Coronary artery (tissue), 2 donors: ENCODE results near the gene SSBP4.
A peak's percentile ranks its signal among the peaks of the same experiment; 100 is the strongest.

ENCODE experiments used
- DNase-seq: peaks from one replicate; pipeline ENCODE4 v3.0.0-alpha.2; 2017; ENCODE audit warnings: low spot score
- H3K27ac ChIP-seq, 2 donors: fragments of 200-600 bp; sonication (generic); one replicate each; pipeline ENCODE4 v1.5.1; 2016 to 2019
- H3K4me3 ChIP-seq: fragments of 200-600 bp; sonication (generic); 2 replicates; pipeline ENCODE4 v1.5.1; 2016; ENCODE audit warnings: mild to moderate bottlenecking, moderate library complexity
- TF ChIP-seq, protein P1 (sequence below): fragments of 200-600 bp; sonication (generic); IDR thresholded peaks from one replicate; pipeline ENCODE4 v1.5.1; 2019; ENCODE audit warnings: antibody characterized with exemption

SSBP4 gene

DNA sequence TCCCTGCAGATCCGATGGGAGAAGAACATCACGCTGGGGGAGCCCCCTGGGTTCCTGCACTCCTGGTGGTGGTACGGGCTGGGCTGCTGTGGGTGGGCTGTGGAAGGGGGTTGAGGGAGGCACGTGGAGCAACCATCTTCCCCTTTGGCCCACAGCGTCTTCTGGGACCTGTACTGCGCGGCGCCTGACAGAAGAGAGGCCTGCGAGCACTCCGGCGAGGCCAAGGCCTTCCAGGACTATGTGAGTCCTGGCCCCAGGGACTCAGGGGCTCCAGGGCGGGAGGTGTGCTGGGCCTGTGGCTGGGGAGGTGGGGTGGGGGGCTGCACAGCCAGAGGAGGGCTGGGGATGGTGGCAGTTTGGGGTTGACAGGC lies 8.5 kb downstream of the SSBP4 start:
- TF ChIP-seq, protein P1, sequence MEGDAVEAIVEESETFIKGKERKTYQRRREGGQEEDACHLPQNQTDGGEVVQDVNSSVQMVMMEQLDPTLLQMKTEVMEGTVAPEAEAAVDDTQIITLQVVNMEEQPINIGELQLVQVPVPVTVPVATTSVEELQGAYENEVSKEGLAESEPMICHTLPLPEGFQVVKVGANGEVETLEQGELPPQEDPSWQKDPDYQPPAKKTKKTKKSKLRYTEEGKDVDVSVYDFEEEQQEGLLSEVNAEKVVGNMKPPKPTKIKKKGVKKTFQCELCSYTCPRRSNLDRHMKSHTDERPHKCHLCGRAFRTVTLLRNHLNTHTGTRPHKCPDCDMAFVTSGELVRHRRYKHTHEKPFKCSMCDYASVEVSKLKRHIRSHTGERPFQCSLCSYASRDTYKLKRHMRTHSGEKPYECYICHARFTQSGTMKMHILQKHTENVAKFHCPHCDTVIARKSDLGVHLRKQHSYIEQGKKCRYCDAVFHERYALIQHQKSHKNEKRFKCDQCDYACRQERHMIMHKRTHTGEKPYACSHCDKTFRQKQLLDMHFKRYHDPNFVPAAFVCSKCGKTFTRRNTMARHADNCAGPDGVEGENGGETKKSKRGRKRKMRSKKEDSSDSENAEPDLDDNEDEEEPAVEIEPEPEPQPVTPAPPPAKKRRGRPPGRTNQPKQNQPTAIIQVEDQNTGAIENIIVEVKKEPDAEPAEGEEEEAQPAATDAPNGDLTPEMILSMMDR, result no peak
- DNase-seq, result no peak
- Histone ChIP-seq H3K4me3 (no peak overlapping the region), H3K27ac (peak overlapping the region in 1 of 2 donors; percentile 91)

DNA sequence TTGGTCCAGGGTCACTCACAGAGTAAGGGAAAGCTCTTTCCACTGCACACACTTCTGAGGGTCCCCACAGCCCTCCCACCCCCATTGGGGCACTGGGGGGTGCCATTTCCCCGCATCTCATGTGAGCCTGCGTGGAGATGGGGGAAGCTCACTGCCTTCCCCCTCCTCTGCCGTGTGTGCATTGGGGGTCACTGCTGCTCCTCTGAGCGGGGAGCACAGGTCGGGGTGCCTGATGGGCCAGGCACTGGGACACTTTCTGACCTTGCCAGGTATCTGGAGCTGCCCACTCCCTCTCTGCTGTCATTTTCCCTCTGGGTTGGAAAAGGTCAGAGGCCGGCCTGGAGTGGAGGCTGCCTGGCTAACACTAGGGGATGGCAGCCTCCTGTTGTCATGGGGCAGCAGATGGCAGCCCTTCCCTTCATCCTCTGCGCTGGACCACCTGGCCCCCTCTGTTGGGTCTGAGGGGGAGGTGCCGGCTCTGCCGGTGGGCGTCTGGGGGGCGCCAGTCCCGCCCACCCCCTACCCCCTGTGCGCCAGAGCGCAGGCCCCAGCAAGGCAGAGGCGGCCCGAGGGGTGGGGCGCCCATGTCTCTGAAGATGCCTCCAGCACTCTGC lies 9.1 kb downstream of the SSBP4 start:
- DNase-seq, result no peak
- TF ChIP-seq, protein P1, result no peak
- Histone ChIP-seq H3K4me3 (peak overlapping the region; percentile 69), H3K27ac (peak overlapping the region; percentile 80 to 90)

DNA sequence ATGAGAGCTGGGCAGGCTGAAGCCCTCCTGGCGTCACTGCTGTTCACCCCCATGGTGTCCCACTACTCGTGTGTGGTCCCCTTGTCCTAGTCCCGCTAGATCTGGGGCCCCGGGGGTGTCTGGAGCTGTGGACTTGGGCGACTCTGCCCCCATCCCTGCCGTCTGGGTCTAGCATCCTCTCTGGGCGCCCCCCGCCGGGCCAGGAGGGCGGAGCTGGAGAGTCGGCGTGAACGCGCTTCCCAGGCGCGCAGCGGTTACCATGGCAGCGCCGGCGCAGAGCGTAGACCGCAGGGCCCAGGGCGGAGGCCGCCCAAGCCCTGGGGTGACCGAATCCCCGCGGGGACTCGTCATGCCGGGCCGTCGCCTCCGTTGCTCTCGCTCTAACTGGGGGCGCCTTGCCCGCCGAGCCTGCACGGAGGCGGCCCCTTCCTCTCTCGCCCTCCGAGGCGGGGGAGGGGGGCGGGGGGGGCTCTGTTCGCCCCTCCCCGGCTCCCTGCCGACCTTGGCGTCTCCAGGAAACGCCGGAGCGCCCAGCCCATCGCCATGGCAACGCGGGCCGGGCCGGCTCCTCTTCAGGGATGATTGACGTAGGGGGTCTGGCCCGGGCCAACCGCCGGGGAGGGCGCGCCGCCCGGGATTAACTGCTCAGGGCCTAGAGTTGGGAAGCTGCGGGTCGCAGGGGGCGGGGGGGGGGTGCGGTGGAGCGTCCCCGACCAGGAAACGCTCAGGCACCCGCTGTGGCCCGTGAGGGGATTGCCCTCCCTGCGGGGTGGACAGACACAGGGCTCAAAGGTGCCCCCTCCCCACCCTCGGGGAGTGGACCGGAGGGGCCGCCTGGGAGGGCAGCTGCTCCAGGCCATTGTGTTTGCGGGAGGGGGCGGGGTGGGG lies 9.8 kb downstream of the SSBP4 start:
- Histone ChIP-seq H3K4me3 (peak overlapping the region; percentile 69), H3K27ac (peak overlapping the region; percentile 80 to 90)
- TF ChIP-seq, protein P1, result no peak
- DNase-seq, result no peak

DNA sequence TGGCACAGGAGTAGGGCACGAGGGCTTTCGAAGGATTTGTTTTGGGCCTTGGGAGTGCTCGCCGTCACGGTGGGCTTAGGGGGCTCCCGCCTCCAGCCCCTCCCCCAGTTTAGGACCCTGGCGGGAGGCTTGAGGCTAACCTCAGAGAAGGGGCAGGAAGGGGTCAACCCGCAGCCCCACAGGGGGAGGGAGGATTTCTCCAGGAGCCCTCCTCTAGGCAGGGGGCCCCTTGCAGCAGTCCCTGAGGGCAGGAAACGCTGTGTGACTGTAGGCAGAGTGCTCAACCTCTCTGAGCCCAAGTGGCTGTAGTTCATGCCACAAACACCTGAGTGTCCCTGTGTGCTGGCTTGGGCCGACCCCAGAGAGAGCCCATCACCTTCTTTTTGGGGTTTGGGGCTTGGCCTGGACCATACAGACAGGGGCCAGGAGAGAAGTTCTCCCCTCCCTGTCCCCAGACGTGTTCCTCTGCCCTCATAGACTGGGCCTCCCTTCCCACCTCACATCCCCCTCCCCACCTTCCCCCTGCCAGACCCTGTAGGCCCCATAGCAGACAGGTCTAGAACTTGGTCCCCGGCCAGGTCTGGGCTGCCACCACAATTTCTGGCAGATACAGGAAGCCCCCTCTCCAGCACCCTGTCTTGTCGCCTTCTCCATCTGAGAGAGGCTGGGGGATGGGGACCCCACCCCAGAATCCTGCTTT lies 10.7 kb downstream of the SSBP4 start:
- H3K4me3 ChIP-seq, result peak overlapping the region; percentile 69
- no peak for DNase-seq
- peak overlapping the region; percentile 80 to 90 for H3K27ac ChIP-seq
- TF ChIP-seq, protein P1, result no peak

DNA sequence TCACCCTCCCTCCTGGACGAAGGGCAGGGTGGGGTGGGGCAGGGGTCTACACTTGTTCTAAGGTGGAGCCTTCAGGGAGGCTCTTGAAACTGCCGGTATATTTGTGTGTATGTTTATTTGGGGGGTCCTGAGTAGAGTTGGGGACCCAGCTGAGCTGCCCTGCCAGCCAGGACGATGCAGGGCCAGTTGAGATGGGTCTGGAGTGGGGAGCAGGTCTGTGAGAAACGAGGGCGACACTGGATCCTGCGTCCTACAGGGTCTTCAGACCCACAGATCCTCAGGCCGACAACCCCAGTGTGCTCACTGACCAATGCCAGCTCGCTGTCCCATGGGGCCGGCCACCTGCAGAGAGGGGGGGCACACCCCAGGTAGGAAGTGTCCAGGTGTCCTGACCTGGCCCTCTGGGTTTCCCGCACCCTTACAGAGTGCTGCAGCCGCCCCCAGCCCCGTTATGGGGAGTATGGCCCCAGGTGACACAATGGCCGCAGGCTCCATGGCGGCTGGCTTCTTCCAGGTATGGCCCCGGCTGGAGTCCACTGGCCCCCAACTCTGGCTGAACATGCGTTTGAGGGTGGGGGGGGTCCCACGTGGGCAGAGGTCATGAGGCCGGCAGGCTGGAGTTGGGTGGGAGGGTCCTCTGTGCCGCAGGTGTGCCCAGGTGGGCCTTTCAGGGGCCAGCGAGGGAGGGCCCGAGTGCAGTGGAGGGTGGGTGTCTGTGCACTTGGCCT lies 11.4 kb downstream of the SSBP4 start:
- TF ChIP-seq, protein P1, result no peak
- no peak overlapping the region for H3K4me3 ChIP-seq
- no peak overlapping the region for H3K27ac ChIP-seq
- no peak for DNase-seq

DNA sequence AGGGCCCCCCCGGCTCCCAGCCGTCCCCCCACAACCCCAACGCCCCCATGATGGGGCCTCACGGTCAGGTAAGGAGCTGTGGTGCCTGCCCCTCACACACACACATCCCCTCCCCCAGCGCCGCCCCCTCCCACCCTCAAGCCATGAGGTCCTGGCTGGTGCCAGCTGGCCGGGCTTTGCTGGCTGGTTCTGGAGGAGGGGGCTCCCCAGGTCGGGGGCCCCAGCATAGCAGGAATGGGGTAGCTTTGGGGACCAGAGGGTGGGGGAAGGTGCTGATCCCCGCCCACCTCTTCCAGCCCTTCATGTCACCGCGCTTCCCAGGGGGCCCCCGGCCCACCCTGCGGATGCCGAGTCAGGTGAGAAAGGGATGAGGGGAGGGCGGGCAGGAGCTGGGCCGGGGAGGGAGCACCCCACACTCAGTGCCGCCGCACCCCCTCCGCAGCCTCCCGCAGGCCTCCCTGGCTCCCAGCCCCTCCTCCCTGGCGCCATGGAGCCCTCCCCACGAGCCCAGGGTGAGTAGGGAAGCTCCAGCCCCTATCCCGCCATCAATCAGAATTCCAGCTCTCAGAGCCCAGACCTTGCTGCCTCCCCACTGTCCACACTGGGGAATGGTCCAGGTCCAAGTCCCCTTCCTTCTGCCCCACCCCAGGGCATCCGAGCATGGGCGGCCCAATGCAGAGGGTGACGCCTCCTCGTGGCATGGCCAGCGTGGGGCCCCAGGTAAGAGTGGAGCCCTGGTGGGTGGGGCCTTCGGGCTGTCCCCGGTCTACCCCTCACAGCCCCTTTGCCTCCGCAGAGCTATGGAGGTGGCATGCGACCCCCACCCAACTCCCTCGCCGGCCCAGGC lies 12.4 kb downstream of the SSBP4 start:
- TF ChIP-seq, protein P1, result no peak
- Histone ChIP-seq H3K4me3 (no peak overlapping the region), H3K27ac (no peak overlapping the region)
- DNase-seq, result no peak
